Embryonic facial prominence (tissue), 1 donor: ENCODE results near the gene NKD1.
A peak's percentile ranks its signal among the peaks of the same experiment; 100 is the strongest.

Experiments
- DNase-seq: peaks from one replicate; pipeline ENCODE4 v3.0.0-alpha.2; 2016; ENCODE audit errors: extremely low spot score

NKD1 gene

GRCh38 chr16:50599494-50599893 lies 51.3 kb downstream of the NKD1 start:
- DNase-seq = no peak

DNA sequence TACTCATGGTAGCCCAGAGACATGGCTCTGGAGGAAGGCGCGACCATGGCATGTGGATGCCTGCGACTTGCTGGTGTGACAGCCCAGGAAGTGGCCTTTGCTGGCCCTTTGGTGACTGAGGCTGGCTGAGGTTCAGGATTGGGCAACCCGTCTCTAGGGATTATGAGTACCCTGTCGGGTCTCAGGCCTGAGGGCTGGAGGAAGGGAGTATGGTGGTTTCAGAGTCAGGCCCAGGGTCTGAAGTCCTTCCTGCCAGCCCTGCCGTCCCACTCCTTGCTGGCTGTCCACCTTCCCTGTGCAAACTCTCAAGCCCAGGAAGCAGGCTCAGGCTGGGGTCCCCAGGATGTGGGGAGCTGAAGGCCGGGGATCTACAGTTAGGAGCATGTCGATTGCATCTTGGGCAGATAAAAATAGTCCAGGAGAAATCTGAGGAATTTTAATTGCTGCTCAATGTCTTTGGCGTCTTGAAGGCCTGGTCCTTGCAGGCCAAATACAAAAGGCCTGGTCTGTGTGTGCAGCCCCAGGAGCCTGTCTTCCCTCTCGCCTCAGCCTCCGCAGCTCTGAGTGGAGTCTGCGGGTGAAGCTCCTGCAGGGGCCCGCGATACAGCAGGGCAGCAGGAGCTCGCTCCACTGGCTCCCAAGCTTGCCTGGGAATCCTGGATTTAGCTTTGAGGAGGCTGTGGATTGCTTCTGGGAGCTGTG lies 52.5 kb downstream of the NKD1 start:
- DNase-seq = no peak

- no peak for DNase-seq
Measured at GRCh38 chr16:50601341-50601740, 53.1 kb downstream of the NKD1 start.

DNA sequence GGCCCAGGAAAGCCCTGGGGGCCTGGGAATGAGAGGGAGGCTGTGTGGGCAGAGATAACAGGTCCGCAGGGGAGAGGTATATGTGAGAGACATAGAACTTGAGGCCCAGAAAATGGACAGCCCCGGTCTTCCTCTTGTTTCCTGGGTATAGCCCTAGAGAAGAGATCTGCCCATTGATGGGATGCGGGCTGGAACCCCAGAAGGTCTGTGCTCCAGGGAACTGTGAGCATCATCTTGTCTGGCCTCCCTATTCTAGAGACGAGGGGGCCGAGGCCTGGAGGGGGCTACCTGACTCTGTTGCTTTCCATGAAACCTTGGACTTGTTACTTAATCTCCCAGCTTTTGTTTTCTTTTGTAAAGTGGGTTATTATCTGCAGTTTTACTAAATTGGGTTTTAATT lies 53.9 kb downstream of the NKD1 start:
- no peak for DNase-seq

- no peak for DNase-seq
Measured at GRCh38 chr16:50602531-50603205, 54.5 kb downstream of the NKD1 start.

DNA sequence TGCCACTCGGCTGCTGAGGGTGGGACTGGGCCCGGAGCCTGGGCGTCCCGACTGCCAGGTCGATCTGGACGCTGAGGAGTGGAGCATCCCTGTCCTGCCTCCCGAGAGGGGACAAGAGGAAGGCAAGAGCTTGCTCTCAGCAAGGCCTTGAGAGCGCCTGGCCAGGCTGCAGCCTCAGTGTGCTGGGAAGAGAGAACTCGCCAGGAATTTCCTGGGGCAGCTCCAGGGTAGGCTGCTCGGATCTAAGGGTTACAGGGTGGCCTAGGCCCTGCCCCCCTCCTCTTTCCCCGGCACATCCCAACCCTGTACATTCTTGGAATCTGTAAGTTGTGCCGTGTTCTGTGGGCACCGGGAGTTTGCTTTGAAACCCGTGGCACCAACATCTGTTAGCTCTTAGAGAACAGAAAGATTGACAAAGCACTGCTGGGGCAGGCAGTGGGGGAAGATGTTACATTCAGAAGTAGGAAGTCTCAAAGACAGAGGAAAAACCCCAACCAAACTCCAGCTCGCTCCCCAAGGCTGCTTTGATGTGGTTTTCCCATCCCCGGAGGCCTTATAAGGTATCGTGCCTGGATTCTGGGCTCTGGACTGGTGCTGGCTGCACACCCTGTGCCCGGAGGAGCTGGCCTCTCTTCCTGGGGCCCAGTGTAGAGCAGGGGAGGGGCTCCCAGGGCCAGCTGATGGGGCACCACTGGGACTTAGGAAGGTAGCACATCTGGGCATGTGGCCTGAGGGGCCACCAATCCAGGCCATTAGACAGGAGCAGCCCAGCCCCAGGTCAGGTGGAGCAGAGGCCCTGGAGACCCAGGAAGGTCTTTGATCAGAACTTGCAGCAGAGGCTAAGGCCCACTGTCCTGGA lies 55.2 kb downstream of the NKD1 start:
- peak; percentile 64 for DNase-seq

DNA sequence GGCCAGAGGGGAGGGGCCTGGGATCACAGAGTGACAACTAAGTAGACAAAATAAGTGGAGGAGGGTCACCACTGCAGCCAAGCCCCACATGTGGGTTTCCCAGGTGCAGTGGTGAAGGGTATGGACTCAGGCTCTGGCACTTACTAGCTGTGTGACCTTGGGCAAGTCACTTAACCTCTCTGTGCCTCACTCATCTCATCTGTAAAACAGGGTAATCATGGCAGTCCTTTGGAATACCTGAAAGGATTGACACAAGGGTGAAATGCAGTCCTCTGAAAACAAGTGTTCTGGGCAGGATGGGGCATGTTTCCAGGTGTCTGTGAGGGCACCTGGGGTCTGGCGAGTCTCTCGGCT lies 55.8 kb downstream of the NKD1 start:
- DNase-seq = no peak

- DNase-seq = no peak
Measured at GRCh38 chr16:50604610-50605009, 56.4 kb downstream of the NKD1 start.

DNA sequence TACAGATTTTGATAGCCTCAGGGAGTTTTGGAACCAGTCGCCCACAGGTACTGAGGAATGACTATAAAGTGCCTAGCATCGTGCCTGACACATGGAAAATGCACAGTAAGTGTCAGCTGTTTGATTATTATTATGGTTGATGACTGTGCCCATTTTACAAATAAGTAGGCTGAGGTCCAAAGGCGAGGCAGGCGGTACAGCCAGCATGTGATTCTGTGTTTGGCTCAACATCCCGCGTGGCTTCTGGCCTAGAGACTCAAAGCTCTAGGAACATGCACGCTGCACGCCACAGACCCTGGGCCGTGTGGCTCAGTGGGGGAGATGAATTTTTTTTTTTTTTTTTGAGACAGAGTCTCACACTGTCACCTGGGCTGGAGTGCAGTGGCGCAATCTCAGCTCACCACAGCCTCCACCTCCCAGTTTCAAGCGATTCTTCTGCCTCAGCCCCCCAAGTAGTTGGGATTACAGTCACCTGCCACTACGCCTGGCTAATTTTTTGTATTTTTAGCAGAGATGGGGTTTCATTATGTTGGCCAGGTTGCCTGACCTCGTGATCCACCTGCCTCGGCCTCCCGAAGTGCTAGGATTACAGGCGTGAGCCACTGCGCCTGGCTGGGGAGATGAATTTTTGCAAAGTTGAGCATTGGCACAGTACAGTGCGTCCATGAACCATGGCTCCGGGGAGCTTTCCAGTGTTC lies 57.7 kb downstream of the NKD1 start:
- no peak for DNase-seq

- DNase-seq = no peak
Measured at GRCh38 chr16:50606431-50607050, 58.3 kb downstream of the NKD1 start.

DNA sequence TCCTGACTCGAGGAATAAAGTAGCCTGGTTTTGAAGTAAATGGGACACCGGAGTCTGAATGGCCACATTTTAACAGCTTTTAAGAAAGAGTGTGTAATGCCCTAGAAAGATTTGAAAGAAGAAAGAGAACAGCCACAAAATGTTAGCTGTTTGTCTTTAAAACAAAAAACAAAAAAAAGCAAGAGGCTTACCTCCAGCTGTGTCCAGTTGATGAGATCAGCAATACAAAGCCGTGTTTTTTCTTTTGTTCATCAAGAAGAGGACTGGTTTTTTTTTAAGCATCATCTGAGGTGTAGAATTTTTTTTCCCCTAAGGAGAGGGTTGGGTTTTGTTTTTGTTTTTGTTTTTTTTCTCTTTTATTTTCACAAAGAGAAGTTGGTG lies 58.8 kb downstream of the NKD1 start:
- no peak for DNase-seq

GRCh38 chr16:50607447-50607846 lies 59.3 kb downstream of the NKD1 start:
- DNase-seq = no peak

- no peak for DNase-seq
Measured at GRCh38 chr16:50607970-50608557, 59.9 kb downstream of the NKD1 start.

DNA sequence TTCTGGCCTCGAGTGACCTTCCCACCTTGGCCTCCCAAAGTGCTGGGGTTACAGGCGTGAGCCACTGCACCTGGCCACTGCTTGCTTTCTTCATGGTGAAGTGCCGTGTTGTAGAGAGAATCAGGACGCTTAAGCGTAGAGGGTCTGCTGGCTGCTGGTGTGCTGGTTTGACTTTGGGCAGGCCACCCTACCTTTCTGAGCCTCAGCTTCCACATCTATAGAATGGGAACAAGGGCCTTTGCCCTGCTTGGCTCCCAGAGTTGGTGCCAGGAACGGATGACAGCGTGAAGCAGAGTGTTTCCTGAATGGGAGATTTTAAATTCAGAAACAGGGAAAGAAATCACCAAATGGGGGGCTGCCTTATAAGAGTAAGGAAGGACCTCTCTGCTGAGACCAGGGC lies 60.9 kb downstream of the NKD1 start:
- no peak for DNase-seq

DNA sequence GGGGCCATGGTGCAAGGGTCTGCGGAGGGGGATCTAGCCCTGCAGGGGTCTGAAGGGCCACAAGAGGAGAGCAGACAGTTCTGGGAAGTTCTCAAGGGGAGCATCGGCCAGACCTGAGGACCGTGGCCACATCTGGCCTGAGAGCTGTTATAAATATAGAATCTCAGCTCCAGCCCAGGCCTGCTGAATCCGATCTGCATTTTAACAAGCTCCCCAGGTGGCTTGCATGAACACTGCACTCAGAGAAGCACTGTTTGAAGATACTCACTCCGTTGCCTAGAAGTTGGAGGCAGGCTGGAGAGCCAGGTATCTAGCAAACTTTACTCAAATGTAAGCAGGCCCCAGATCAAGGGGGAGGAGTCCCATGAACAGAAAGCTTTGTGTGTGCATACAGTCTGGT lies 61.3 kb downstream of the NKD1 start:
- DNase-seq = no peak

GRCh38 chr16:50610331-50611262 lies 62.4 kb downstream of the NKD1 start:
- no peak for DNase-seq

DNA sequence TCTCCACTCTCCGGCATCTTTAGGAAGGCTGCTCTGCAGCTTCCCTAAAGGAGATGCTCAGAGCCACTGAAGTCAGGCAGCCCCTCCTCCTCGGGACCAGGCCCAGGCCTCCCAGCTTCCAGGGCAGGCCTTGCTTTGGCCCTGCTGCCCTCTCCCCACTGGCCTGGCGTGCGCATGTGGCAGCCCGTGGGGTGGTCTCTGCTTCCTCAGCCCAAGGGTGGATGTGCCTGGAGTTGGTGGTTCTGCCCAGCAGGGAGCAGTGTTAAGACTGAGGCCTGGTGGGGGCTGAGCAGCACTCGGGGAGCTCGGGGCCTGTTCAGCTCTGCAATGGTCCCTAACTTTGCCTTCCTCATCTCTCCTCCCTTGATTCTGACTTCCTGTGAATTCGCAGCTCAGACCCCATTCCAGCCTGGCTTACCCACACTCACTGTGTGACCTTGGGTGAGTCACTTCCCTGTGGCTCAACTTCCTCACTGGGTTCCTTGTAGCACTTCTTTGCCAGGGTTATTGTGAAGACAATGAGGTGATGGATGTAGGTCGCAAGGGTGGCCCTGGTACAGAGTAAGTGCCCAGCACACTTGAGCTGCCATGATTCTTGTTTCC lies 63.2 kb downstream of the NKD1 start:
- no peak for DNase-seq

DNA sequence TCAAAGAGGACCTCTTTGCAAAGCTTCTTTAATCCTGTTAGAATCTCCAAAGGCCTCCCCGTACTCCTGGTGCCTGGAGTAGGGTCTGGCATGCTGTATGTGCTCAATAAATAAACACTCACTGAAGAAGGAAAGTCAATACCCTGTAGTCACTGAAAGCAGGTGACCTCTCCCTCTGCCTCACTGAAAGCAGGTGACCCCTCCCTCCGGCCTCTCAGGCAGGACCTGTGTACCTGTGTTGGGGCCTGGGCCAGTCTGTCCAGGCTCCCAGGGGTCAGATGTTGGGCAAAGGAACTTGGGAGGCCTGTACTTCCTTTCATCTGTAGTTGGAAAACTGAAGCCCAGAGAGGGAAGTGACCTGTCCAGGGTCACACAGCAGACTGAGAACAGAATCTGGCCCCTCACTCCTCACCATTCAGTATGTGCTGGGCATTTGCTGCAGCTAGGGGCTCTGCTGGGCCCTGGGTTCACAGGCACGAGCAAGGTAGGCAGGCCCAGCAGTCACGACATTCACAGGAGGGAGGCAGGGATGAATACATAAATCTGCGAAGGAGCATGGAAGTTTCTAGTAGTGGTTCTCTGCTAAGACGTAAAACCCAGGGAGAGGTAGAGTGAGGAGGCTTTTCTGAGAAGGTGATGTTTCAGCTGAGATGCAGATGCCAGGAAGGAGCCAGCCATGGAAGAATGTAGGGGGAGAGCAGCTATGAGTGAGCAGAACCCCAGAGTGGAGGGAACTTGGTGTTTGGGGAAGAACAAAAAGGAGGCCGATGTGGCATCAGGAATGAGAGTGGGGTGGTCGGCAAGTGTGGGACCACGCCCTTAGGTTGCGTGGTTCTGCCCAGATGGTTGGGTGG lies 64.0 kb downstream of the NKD1 start:
- DNase-seq = no peak

- DNase-seq = no peak
Measured at GRCh38 chr16:50612849-50613198, 64.6 kb downstream of the NKD1 start.
